ENCODE results near the gene BCO1. TPM values are rescaled to one million over a fixed set of nuclear protein-coding genes. Genes with fewer than 3 reads are reported as not detected.

BCO1 gene
- total RNA-seq, 1 experiment from 2014 or later: not detected

GRCh38 chr16:81311762-81312161 is 73.3 kb downstream of the BCO1 start:
- no TSS peak for BruUV-seq (replicated peaks)
- no peak overlapping the region for H3K4me3 Mint-ChIP-seq (ENCODE audit: unreplicated experiment)
- intact Hi-C loops (cut with micrococcal nuclease): loop anchor here (10.0 kb wide), 1 partner anchor 277 kb away; the partner anchor contains the start of gene ATMIN

GRCh38 chr16:81313701-81314602 is 75.5 kb downstream of the BCO1 start:
- Mint-ChIP-seq H3K27me3 (ENCODE audit: insufficient read depth, unreplicated experiment) (no peaks in the 10 kb centered on the region), H3K27ac (ENCODE audit: low read depth, unreplicated experiment) (peak overlapping the region; percentile 69), H3K4me1 (ENCODE audit: insufficient read depth, unreplicated experiment) (peaks cover 15% of the 10 kb centered on the region), H3K36me3 (ENCODE audit: insufficient read depth, unreplicated experiment) (no peaks in the 10 kb centered on the region), H3K4me3 (ENCODE audit: unreplicated experiment) (peak overlapping the region; percentile 93), H3K9me3 (ENCODE audit: unreplicated experiment) (no peaks in the 10 kb centered on the region)
- no peak for TF ChIP-seq CTCF (IDR thresholded peaks at IDR 0.05; ENCODE audit: unreplicated experiment)
- POLR2A ChIA-PET: interaction anchor here (0.6 to 3.0 kb wide), 32 partner anchors 9 to 1553 kb away, joined by 3 to 36 read pairs (median 4); partner anchors contain the start of genes ATMIN, BCO1, CENPN and CMC2
- no peak for DNase-seq (ENCODE audit: unreplicated experiment)
- intact Hi-C loops (cut with micrococcal nuclease): loop anchor here (2.0 to 10.0 kb wide), 3 partner anchors 53 to 279 kb away; partner anchors contain the start of genes ATMIN and C16orf46
- BruUV-seq (replicated peaks): TSS peak; percentile 66
- CTCF ChIA-PET: interaction anchor here (0.6 to 2.1 kb wide), 8 partner anchors 13 to 1074 kb away, joined by 3 to 18 read pairs (median 5); no protein-coding TSS in a partner anchor

More at GRCh38 chr16:81311762-81312161, 73.3 kb downstream of the BCO1 start:
- ChIA-PET CTCF (interaction anchor here (1.7 to 2.4 kb wide), 2 partner anchors 51 to 107 kb away, joined by 7 to 9 read pairs; no protein-coding TSS in a partner anchor), POLR2A (interaction anchor here (1.7 kb wide), 1 partner anchor 8 kb away, joined by 5 read pairs; no protein-coding TSS in a partner anchor)
- no peak overlapping the region for H3K27ac Mint-ChIP-seq (ENCODE audit: low read depth, unreplicated experiment)
- no peak for DNase-seq (ENCODE audit: unreplicated experiment)
- no peak for TF ChIP-seq CTCF (IDR thresholded peaks at IDR 0.05; ENCODE audit: unreplicated experiment)
- peaks cover 15% of the 10 kb centered on the region for H3K4me1 Mint-ChIP-seq (ENCODE audit: insufficient read depth, unreplicated experiment)
- H3K36me3 Mint-ChIP-seq (ENCODE audit: insufficient read depth, unreplicated experiment): no peaks in the 10 kb centered on the region
- no peaks in the 10 kb centered on the region for H3K27me3 Mint-ChIP-seq (ENCODE audit: insufficient read depth, unreplicated experiment)
- no peaks in the 10 kb centered on the region for H3K9me3 Mint-ChIP-seq (ENCODE audit: unreplicated experiment)

- Mint-ChIP-seq H3K27ac (ENCODE audit: low read depth, unreplicated experiment) (peak within 1 kb of the TSS; percentile 74), H3K27me3 (ENCODE audit: insufficient read depth, unreplicated experiment) (no peaks in the 10 kb centered on the region), H3K36me3 (ENCODE audit: insufficient read depth, unreplicated experiment) (no peaks in the 10 kb centered on the region), H3K4me1 (ENCODE audit: insufficient read depth, unreplicated experiment) (peaks cover 22% of the 10 kb centered on the region), H3K4me3 (ENCODE audit: unreplicated experiment) (peak within 1 kb of the TSS; percentile 93), H3K9me3 (ENCODE audit: unreplicated experiment) (no peaks in the 10 kb centered on the region)
- intact Hi-C loops (cut with micrococcal nuclease): loop anchor here (2.0 to 10.0 kb wide), 4 partner anchors 38 to 280 kb away; partner anchors contain the start of genes ATMIN and C16orf46
- POLR2A ChIA-PET: interaction anchor here (0.6 to 3.0 kb wide), 30 partner anchors 10 to 1554 kb away, joined by 3 to 36 read pairs (median 5); partner anchors contain the start of genes ATMIN, BCO1, CENPN and CMC2
- CTCF ChIA-PET: interaction anchor here (0.6 to 2.1 kb wide), 11 partner anchors 10 to 1075 kb away, joined by 3 to 18 read pairs (median 5); partner anchors contain the start of gene C16orf46
- BruUV-seq (replicated peaks): no TSS peak
- peak; percentile 95 for DNase-seq (ENCODE audit: unreplicated experiment)
- TF ChIP-seq CTCF (IDR thresholded peaks at IDR 0.05; ENCODE audit: unreplicated experiment): no peak
Measured at GRCh38 chr16:81314603-81315270, 76.2 kb downstream of the BCO1 start, which contains the start of gene GAN. GAN (plus strand) TSS chr16:81314962; CDS start chr16:81315114, 152 bp downstream.
